HG03575 (cell line): ENCODE measurements around the gene FRMD8.

Source experiments
- ATAC-seq: cut with Tn5 transposase; IDR thresholded peaks from one replicate; pipeline ENCODE4 v1.9.1; 2021; ENCODE audit not compliant: unreplicated experiment, insufficient number of reproducible peaks, low FRiP score; ENCODE audit errors: extremely low read depth

The FRMD8 gene

GRCh38 chr11:65430406-65431217 lies 44.2 kb downstream of the FRMD8 start:
- no peak for ATAC-seq

GRCh38 chr11:65431451-65432099 lies 45.1 kb downstream of the FRMD8 start:
- no peak for ATAC-seq

GRCh38 chr11:65432100-65432650 lies 45.7 kb downstream of the FRMD8 start:
- no peak for ATAC-seq

GRCh38 chr11:65432686-65433582 lies 46.5 kb downstream of the FRMD8 start:
- ATAC-seq: no peak

- ATAC-seq: no peak
Observed at GRCh38 chr11:65433657-65434056, 47.2 kb downstream of the FRMD8 start.

- no peak for ATAC-seq
Observed at GRCh38 chr11:65434057-65434666, 47.7 kb downstream of the FRMD8 start.

GRCh38 chr11:65434667-65435410 lies 48.4 kb downstream of the FRMD8 start:
- ATAC-seq: no peak

- no peak for ATAC-seq
Observed at GRCh38 chr11:65435411-65435931, 49.0 kb downstream of the FRMD8 start.

GRCh38 chr11:65435981-65436411 lies 49.6 kb downstream of the FRMD8 start:
- ATAC-seq: no peak

- ATAC-seq: no peak
Observed at GRCh38 chr11:65436412-65437032, 50.1 kb downstream of the FRMD8 start.

- ATAC-seq: no peak
Observed at GRCh38 chr11:65437436-65438227, 51.2 kb downstream of the FRMD8 start.

- no peak for ATAC-seq
Observed at GRCh38 chr11:65438257-65439151, 52.1 kb downstream of the FRMD8 start.

GRCh38 chr11:65439331-65440181 lies 53.1 kb downstream of the FRMD8 start:
- no peak for ATAC-seq

- no peak for ATAC-seq
Observed at GRCh38 chr11:65440831-65441499, 54.5 kb downstream of the FRMD8 start.
